Endodermal cell (in vitro differentiated cells): ENCODE results near the gene SEC22B. TPM values are rescaled to one million over a fixed set of nuclear protein-coding genes. Genes with fewer than 3 reads are reported as not detected.
"Not testable (repeated sequence)": the region's sequence is repeated elsewhere in the genome, so short reads cannot be mapped to it uniquely, and the experiment has no call there.

Experiments used
- DNase-seq: peaks from one replicate; pipeline ENCODE4 v3.0.0-alpha.2; 2017
- H3K27ac ChIP-seq: 2 replicates; pipeline ENCODE4 v1.5.1; 2013; ENCODE audit warnings: mild to moderate bottlenecking, low read depth, low read length, moderate library complexity
- H3K27me3 ChIP-seq: 2 replicates; pipeline ENCODE4 v1.6.1; 2013; ENCODE audit warnings: mild to moderate bottlenecking, low read length, moderate library complexity; ENCODE audit not compliant: insufficient read depth, control insufficient read depth, poor library complexity, severe bottlenecking
- H3K36me3 ChIP-seq: 2 replicates; pipeline ENCODE4 v1.7.0; 2013; ENCODE audit warnings: mild to moderate bottlenecking, low read length, moderate library complexity; ENCODE audit not compliant: control insufficient read depth, insufficient read depth
- H3K4me1 ChIP-seq: one replicate; pipeline ENCODE4 v1.7.0; 2013; ENCODE audit warnings: low read length; ENCODE audit not compliant: control insufficient read depth, insufficient read depth
- H3K4me3 ChIP-seq: 2 replicates; pipeline ENCODE4 v1.5.1; 2013; ENCODE audit warnings: mild to moderate bottlenecking, low read length, moderate library complexity
- H3K9ac ChIP-seq: 2 replicates; pipeline ENCODE4 v1.6.1; 2013; ENCODE audit warnings: mild to moderate bottlenecking, low read length, moderate library complexity; ENCODE audit not compliant: poor library complexity, severe bottlenecking; ENCODE audit errors: extremely low read depth
- H3K9me3 ChIP-seq: 2 replicates; pipeline ENCODE4 v1.6.1; 2013; ENCODE audit warnings: mild to moderate bottlenecking, low read length, moderate library complexity; ENCODE audit not compliant: control insufficient read depth
- H3K27ac Mint-ChIP-seq: 2 replicates; pipeline ENCODE4 v1.8.0; 2020; ENCODE audit warnings: mixed read lengths
- H3K27me3 Mint-ChIP-seq: 2 replicates; pipeline ENCODE4 v1.8.0; 2021; ENCODE audit warnings: mild to moderate bottlenecking, mixed read lengths; ENCODE audit not compliant: insufficient read depth
- H3K36me3 Mint-ChIP-seq: 2 replicates; pipeline ENCODE4 v1.8.0; 2020; ENCODE audit warnings: low read depth, mixed read lengths
- H3K4me1 Mint-ChIP-seq: 2 replicates; pipeline ENCODE4 v1.8.0; 2020; ENCODE audit warnings: mixed read lengths
- H3K4me3 Mint-ChIP-seq: 2 replicates; pipeline ENCODE4 v1.8.0; 2020; ENCODE audit warnings: mild to moderate bottlenecking, moderate library complexity, mixed read lengths
- H3K9me3 Mint-ChIP-seq: 2 replicates; pipeline ENCODE4 v1.8.0; 2020; ENCODE audit warnings: mild to moderate bottlenecking, mixed read lengths
- CTCF ChIP-seq: fragments of 200-600 bp; sonication (generic); conservative IDR thresholded peaks from 2 replicates; pipeline ENCODE4 v1.5.0; 2021; ENCODE audit warnings: antibody characterized with exemption, mild to moderate bottlenecking
- WGBS, 2 experiments: methylation state at CpG; one replicate each; pipeline versions ENCODE4 v1.1.5 to v1.1.7; 2013; ENCODE audit warnings: missing lambda C conversion rate in 2 of 2, mixed read lengths in 1 of 2; ENCODE audit not compliant: insufficient coverage in 1 of 2, insufficient read length in 1 of 2; 5-methylcytosine and 5-hydroxymethylcytosine counted together
- total RNA-seq, 2 donors: library from RNA; stranded (reverse); fragmentation: NEBNext Ultra II Directional in 1 of 2; extraction: Animal tissue kit (Norgen Biotek cat#: 25700) in 1 of 2; gene quantifications; 2 replicates in 1 of 2; 3 replicates in 1 of 2; pipeline ENCODE4 v1.2.1, GENCODE V29; 2021

SEC22B gene
- total RNA-seq, 2 donors from 2014 or later, result 18.2 to 21.1 TPM

GRCh38 chr1:120133228-120133927, 42.9 kb downstream of the SEC22B start:
- TF ChIP-seq CTCF, result no peak
- H3K27me3 Mint-ChIP-seq, result peaks cover 17% of the 10 kb centered on the region
- Histone ChIP-seq H3K4me3 (no peak overlapping the region), H3K9ac (no peak overlapping the region), H3K9me3 (no peaks in the 10 kb centered on the region), H3K27ac (no peak overlapping the region), H3K36me3 (no peaks in the 10 kb centered on the region), H3K27me3 (peaks cover 6% of the 10 kb centered on the region), H3K4me1 (no peaks in the 10 kb centered on the region)
- no peak overlapping the region for H3K4me3 Mint-ChIP-seq
- DNase-seq, result no peak
- no peaks in the 10 kb centered on the region for H3K36me3 Mint-ChIP-seq
- H3K9me3 Mint-ChIP-seq, result no peaks in the 10 kb centered on the region
- H3K4me1 Mint-ChIP-seq, result peaks cover 10% of the 10 kb centered on the region
- 92 to 96% methylated on average over 2 of the region's 2 CpGs for WGBS, 2 experiments
- H3K27ac Mint-ChIP-seq, result no peak overlapping the region

- not testable (repeated sequence) for H3K4me3 ChIP-seq, H3K27ac Mint-ChIP-seq, H3K4me1 Mint-ChIP-seq, H3K36me3 ChIP-seq, H3K9me3 Mint-ChIP-seq, H3K36me3 Mint-ChIP-seq, DNase-seq, H3K27ac ChIP-seq, H3K4me3 Mint-ChIP-seq, H3K27me3 ChIP-seq, H3K9me3 ChIP-seq, H3K4me1 ChIP-seq, H3K9ac ChIP-seq
- peaks cover 17% of the 10 kb centered on the region for H3K27me3 Mint-ChIP-seq
- 80% methylated on average over 1 of the region's 2 CpGs; no CpG with 5 or more reads in 1 of the 2 experiments for WGBS, 2 experiments
These were observed 43.9 kb downstream of the SEC22B start for GRCh38 chr1:120132406-120132763.

GRCh38 chr1:120131611-120132405, 44.5 kb downstream of the SEC22B start:
- not testable (repeated sequence) for H3K4me1 Mint-ChIP-seq, H3K9ac ChIP-seq, H3K27me3 ChIP-seq, H3K36me3 Mint-ChIP-seq, H3K27ac ChIP-seq, H3K4me3 ChIP-seq, H3K4me3 Mint-ChIP-seq, H3K9me3 Mint-ChIP-seq, H3K4me1 ChIP-seq, H3K36me3 ChIP-seq, H3K27ac Mint-ChIP-seq, H3K9me3 ChIP-seq
- H3K27me3 Mint-ChIP-seq, result peaks cover 17% of the 10 kb centered on the region
- DNase-seq, result peak; percentile 53
- WGBS, 2 experiments, result 61% methylated on average over 5 of the region's 10 CpGs; no CpG with 5 or more reads in 1 of the 2 experiments

- H3K27ac Mint-ChIP-seq, H3K4me3 Mint-ChIP-seq, H3K36me3 ChIP-seq, DNase-seq, H3K27me3 Mint-ChIP-seq, H3K4me3 ChIP-seq, H3K4me1 ChIP-seq, H3K9me3 Mint-ChIP-seq, H3K9me3 ChIP-seq, H3K27me3 ChIP-seq, H3K4me1 Mint-ChIP-seq, H3K27ac ChIP-seq, H3K36me3 Mint-ChIP-seq, H3K9ac ChIP-seq: not testable (repeated sequence)
- no CpG with 5 or more reads among the region's 1 CpG for WGBS, 2 experiments
These were observed 48.4 kb downstream of the SEC22B start for GRCh38 chr1:120127921-120128320.

- H3K9me3 Mint-ChIP-seq, H3K4me1 Mint-ChIP-seq, H3K27me3 Mint-ChIP-seq, H3K36me3 ChIP-seq, H3K36me3 Mint-ChIP-seq, H3K4me3 Mint-ChIP-seq, H3K27ac Mint-ChIP-seq, DNase-seq, H3K27me3 ChIP-seq, H3K4me3 ChIP-seq, H3K4me1 ChIP-seq, H3K9ac ChIP-seq, H3K9me3 ChIP-seq, H3K27ac ChIP-seq: not testable (repeated sequence)
- no CpG with 5 or more reads among the region's 6 CpGs for WGBS, 2 experiments
These were observed 50.1 kb downstream of the SEC22B start for GRCh38 chr1:120126216-120126615.

GRCh38 chr1:120124628-120125027, 51.7 kb downstream of the SEC22B start:
- not testable (repeated sequence) for H3K27me3 ChIP-seq, H3K9ac ChIP-seq, H3K27ac Mint-ChIP-seq, H3K9me3 ChIP-seq, H3K9me3 Mint-ChIP-seq, H3K36me3 Mint-ChIP-seq, H3K4me3 Mint-ChIP-seq, H3K4me3 ChIP-seq, H3K27ac ChIP-seq, H3K27me3 Mint-ChIP-seq, H3K36me3 ChIP-seq, H3K4me1 Mint-ChIP-seq, DNase-seq, H3K4me1 ChIP-seq
- no CpG with 5 or more reads among the region's 1 CpG for WGBS, 2 experiments
